Erythroblast (primary cell): Measurements from ENCODE around the gene DIO2.

ENCODE experiments used
- GATA1 ChIP-seq: IDR thresholded peaks from 2 replicates; pipeline ENCODE4 v1.6.1; 2011; ENCODE audit warnings: low read depth, mild to moderate bottlenecking, control low read depth, low read length, moderate library complexity
- POLR2A ChIP-seq: IDR thresholded peaks from 2 replicates; pipeline ENCODE4 v1.6.1; 2011; ENCODE audit warnings: mild to moderate bottlenecking, low read length

GRCh38 chr14:80223696-80224465, 12.6 kb upstream of the DIO2 start:
- TF ChIP-seq POLR2A: no peak
- TF ChIP-seq GATA1: no peak
